ENCODE data around the gene ASMTL. TPM values are rescaled to one million over a fixed set of nuclear protein-coding genes. Genes with fewer than 3 reads are reported as not detected.
A peak's percentile ranks its signal among the peaks of the same experiment; 100 is the strongest.
"Not testable (repeated sequence)": the region's sequence is repeated elsewhere in the genome, so short reads cannot be mapped to it uniquely, and the experiment has no call there.

Gene ASMTL
- total and polyA plus RNA-seq, 2 experiments from 2014 or later, result 53.7 to 61.2 TPM

DNA sequence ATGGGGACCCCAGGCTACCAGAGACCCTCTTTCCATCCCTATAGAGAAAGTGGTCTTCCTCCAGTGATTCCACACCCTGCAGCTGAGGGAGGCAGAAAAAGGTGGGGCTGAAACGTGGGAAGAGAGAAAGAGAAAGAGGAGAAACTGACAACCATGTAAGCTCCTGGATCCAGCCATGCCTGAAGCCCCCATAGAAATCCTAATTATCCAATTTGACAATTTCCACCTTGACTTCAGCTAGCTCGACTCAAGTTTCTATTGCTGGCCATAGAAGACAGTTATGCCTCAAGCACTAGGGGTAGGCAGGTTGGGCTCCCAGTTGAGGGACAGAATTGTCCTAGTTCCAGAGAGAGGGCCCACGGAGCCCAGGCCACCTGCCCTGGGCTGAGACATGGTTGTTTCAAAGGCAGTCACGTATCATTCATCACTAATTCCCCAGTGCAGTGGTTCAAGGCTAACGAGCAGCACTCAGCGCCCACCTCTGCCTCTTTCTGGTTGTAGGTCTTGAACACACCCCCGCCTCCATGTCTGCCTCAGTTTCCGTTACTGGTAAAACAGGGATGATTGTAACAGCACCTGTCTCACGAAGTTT is 39.8 kb upstream of the ASMTL start (continued):
- TF ChIP-seq, protein P1, sequence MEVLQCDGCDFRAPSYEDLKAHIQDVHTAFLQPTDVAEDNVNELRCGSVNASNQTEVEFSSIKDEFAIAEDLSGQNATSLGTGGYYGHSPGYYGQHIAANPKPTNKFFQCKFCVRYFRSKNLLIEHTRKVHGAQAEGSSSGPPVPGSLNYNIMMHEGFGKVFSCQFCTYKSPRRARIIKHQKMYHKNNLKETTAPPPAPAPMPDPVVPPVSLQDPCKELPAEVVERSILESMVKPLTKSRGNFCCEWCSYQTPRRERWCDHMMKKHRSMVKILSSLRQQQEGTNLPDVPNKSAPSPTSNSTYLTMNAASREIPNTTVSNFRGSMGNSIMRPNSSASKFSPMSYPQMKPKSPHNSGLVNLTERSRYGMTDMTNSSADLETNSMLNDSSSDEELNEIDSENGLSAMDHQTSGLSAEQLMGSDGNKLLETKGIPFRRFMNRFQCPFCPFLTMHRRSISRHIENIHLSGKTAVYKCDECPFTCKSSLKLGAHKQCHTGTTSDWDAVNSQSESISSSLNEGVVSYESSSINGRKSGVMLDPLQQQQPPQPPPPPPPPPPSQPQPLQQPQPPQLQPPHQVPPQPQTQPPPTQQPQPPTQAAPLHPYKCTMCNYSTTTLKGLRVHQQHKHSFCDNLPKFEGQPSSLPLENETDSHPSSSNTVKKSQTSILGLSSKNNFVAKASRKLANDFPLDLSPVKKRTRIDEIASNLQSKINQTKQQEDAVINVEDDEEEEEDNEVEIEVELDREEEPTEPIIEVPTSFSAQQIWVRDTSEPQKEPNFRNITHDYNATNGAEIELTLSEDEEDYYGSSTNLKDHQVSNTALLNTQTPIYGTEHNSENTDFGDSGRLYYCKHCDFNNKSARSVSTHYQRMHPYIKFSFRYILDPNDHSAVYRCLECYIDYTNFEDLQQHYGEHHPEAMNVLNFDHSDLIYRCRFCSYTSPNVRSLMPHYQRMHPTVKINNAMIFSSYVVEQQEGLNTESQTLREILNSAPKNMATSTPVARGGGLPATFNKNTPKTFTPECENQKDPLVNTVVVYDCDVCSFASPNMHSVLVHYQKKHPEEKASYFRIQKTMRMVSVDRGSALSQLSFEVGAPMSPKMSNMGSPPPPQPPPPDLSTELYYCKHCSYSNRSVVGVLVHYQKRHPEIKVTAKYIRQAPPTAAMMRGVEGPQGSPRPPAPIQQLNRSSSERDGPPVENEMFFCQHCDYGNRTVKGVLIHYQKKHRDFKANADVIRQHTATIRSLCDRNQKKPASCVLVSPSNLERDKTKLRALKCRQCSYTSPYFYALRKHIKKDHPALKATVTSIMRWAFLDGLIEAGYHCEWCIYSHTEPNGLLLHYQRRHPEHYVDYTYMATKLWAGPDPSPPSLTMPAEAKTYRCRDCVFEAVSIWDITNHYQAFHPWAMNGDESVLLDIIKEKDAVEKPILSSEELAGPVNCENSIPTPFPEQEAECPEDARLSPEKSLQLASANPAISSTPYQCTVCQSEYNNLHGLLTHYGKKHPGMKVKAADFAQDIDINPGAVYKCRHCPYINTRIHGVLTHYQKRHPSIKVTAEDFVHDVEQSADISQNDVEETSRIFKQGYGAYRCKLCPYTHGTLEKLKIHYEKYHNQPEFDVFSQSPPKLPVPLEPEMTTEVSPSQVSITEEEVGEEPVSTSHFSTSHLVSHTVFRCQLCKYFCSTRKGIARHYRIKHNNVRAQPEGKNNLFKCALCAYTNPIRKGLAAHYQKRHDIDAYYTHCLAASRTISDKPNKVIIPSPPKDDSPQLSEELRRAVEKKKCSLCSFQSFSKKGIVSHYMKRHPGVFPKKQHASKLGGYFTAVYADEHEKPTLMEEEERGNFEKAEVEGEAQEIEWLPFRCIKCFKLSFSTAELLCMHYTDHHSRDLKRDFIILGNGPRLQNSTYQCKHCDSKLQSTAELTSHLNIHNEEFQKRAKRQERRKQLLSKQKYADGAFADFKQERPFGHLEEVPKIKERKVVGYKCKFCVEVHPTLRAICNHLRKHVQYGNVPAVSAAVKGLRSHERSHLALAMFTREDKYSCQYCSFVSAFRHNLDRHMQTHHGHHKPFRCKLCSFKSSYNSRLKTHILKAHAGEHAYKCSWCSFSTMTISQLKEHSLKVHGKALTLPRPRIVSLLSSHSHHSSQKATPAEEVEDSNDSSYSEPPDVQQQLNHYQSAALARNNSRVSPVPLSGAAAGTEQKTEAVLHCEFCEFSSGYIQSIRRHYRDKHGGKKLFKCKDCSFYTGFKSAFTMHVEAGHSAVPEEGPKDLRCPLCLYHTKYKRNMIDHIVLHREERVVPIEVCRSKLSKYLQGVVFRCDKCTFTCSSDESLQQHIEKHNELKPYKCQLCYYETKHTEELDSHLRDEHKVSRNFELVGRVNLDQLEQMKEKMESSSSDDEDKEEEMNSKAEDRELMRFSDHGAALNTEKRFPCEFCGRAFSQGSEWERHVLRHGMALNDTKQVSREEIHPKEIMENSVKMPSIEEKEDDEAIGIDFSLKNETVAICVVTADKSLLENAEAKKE (CRISPR knock-in tag; IDR thresholded peaks at IDR 0.05), result no peak
- TF ChIP-seq, protein P2, sequence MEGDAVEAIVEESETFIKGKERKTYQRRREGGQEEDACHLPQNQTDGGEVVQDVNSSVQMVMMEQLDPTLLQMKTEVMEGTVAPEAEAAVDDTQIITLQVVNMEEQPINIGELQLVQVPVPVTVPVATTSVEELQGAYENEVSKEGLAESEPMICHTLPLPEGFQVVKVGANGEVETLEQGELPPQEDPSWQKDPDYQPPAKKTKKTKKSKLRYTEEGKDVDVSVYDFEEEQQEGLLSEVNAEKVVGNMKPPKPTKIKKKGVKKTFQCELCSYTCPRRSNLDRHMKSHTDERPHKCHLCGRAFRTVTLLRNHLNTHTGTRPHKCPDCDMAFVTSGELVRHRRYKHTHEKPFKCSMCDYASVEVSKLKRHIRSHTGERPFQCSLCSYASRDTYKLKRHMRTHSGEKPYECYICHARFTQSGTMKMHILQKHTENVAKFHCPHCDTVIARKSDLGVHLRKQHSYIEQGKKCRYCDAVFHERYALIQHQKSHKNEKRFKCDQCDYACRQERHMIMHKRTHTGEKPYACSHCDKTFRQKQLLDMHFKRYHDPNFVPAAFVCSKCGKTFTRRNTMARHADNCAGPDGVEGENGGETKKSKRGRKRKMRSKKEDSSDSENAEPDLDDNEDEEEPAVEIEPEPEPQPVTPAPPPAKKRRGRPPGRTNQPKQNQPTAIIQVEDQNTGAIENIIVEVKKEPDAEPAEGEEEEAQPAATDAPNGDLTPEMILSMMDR (conservative IDR thresholded peaks at IDR 0.05; ENCODE audit: low read depth in 2 of 2), result no peak

DNA sequence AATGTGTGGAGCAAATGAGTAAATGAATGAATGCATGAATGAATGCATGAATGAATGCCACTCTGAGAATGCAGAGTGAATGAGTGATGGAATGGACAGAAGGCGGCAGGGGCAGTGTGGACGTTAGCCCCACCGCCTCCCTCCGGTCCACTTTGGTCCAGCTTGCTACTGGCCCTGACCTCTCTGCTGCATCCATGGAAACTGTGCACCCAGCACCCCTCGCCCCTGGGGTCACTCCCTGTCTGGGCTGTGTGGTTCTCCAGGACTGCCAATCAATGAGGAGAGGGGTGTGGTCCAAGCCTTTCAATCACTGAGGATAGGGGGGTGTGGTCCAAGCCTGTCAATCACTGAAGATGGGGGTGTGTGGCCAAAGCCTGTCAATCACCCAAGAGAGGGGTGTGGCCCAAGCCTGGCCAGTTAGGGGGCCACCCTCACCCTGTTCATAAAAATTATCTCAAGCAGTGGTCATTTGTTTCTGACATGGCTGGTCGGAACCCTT is 39.2 kb upstream of the ASMTL start:
- no peaks in the 10 kb centered on the region for H3K27me3 ChIP-seq (ENCODE audit: insufficient read depth)
- no peak overlapping the region for H3K4me2 ChIP-seq
- H4K20me1 ChIP-seq (replicated peaks; ENCODE audit: insufficient read depth), result no peaks in the 10 kb centered on the region
- peak; percentile 82 for ATAC-seq
- no peak overlapping the region for H2AFZ ChIP-seq
- no peaks in the 10 kb centered on the region for H3K79me2 ChIP-seq (replicated peaks; ENCODE audit: insufficient read depth)
- no peaks in the 10 kb centered on the region for H3K9me2 ChIP-seq (ENCODE audit: insufficient read depth)
- H3F3A ChIP-seq (replicated peaks; ENCODE audit: low read depth), result peaks cover 23% of the 10 kb centered on the region
- Mint-ChIP-seq H3K4me3 (no peak overlapping the region), H3K36me3 (ENCODE audit: low read depth) (peaks cover 34% of the 10 kb centered on the region), H3K27ac (no peak overlapping the region), H3K9me3 (peaks cover 69% of the 10 kb centered on the region), H3K27me3 (ENCODE audit: insufficient read depth, low read depth, poor library complexity) (peaks cover 29% of the 10 kb centered on the region), H3K4me1 (0 out of 3 replicates have a peak, but pooled peaks cover 3% of the 10 kb centered on the region)
- H3K36me3 ChIP-seq (ENCODE audit: insufficient read depth), result no peaks in the 10 kb centered on the region
- no peak overlapping the region for H3K4me3 ChIP-seq
- peak; percentile 94 for DNase-seq (ENCODE audit: low spot score)
- no peak overlapping the region for H3K27ac ChIP-seq (ENCODE audit: low read depth)
- TF ChIP-seq NANOG (IDR thresholded peaks at IDR 0.05; ENCODE audit: borderline replicate concordance), result no peak
- TF ChIP-seq POLR2AphosphoS5 (IDR thresholded peaks at IDR 0.05; ENCODE audit: low read depth), result no peak
- H3K4me1 ChIP-seq (ENCODE audit: insufficient read depth), result peaks cover 8% of the 10 kb centered on the region; the same call in 1 of the 2 replicates

DNA sequence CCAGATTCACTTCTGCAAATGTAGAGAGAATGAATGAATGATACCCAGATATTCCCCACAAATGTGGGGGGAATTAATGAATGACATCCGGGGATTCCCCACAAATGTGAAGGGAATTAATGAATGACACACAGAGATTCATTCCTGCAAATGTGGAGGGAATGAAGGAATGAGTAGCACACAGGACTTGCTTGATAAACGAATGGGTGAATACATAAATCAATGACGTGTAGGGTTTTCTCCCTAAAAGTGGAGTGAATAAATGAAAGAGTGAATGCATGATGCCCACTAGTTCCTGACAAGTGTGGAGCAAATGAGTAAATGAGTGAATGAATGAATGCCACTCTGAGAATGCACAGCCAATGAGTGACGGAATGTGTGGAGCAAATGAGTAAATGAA is 38.5 kb upstream of the ASMTL start:
- H3K4me3 ChIP-seq; H3K27me3 ChIP-seq (ENCODE audit: insufficient read depth); H3K36me3 ChIP-seq (ENCODE audit: insufficient read depth); H3K79me2 ChIP-seq (replicated peaks; ENCODE audit: insufficient read depth); H3K4me2 ChIP-seq; DNase-seq (ENCODE audit: low spot score); H3K4me3 Mint-ChIP-seq; H3K27ac ChIP-seq (ENCODE audit: low read depth); ATAC-seq; H3K9me2 ChIP-seq (ENCODE audit: insufficient read depth); H2AFZ ChIP-seq; H3K27ac Mint-ChIP-seq; H3K4me1 Mint-ChIP-seq; H3K4me1 ChIP-seq (ENCODE audit: insufficient read depth); H4K20me1 ChIP-seq (replicated peaks; ENCODE audit: insufficient read depth): not testable (repeated sequence)
- Mint-ChIP-seq H3K9me3 (peaks cover 73% of the 10 kb centered on the region), H3K36me3 (ENCODE audit: low read depth) (peaks cover 36% of the 10 kb centered on the region), H3K27me3 (ENCODE audit: insufficient read depth, low read depth, poor library complexity) (peaks cover 29% of the 10 kb centered on the region)
- H3F3A ChIP-seq (replicated peaks; ENCODE audit: low read depth), result peaks cover 23% of the 10 kb centered on the region

DNA sequence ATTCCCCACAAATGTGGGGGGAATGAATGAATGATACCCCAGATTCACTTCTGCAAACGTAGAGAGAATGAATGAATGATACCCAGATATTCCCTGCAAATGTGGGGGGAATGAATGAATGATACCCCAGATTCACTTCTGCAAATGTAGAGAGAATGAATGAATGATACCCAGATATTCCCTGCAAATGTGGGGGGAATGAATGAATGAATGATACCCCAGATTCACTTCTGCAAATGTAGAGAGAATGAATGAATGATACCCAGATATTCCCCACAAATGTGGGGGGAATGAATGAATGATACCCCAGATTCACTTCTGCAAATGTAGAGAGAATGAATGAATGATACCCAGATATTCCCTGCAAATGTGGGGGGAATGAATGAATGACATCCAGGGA is 38.0 kb upstream of the ASMTL start:
- Mint-ChIP-seq H3K9me3 (peaks cover 73% of the 10 kb centered on the region), H3K36me3 (ENCODE audit: low read depth) (peaks cover 39% of the 10 kb centered on the region), H3K27me3 (ENCODE audit: insufficient read depth, low read depth, poor library complexity) (peaks cover 29% of the 10 kb centered on the region)
- not testable (repeated sequence) for H4K20me1 ChIP-seq (replicated peaks; ENCODE audit: insufficient read depth); H2AFZ ChIP-seq; H3K27me3 ChIP-seq (ENCODE audit: insufficient read depth); DNase-seq (ENCODE audit: low spot score); H3K4me3 Mint-ChIP-seq; H3K79me2 ChIP-seq (replicated peaks; ENCODE audit: insufficient read depth); H3K4me1 ChIP-seq (ENCODE audit: insufficient read depth); H3K36me3 ChIP-seq (ENCODE audit: insufficient read depth); H3K27ac Mint-ChIP-seq; H3K27ac ChIP-seq (ENCODE audit: low read depth); H3K9me2 ChIP-seq (ENCODE audit: insufficient read depth); H3K4me1 Mint-ChIP-seq; H3K4me2 ChIP-seq; ATAC-seq; H3K4me3 ChIP-seq
- peaks cover 23% of the 10 kb centered on the region for H3F3A ChIP-seq (replicated peaks; ENCODE audit: low read depth)

All from GM23338 (cell line).